HepG2 (cell line): ENCODE data around the gene RFFL. TPM values are rescaled to one million over a fixed set of nuclear protein-coding genes. Genes with fewer than 3 reads are reported as not detected.
A peak's percentile ranks its signal among the peaks of the same experiment; 100 is the strongest.

Experiments
- ATM ChIP-seq: fragments of 450-650 bp; IDR thresholded peaks from 2 replicates; pipeline ENCODE4 v1.7.1; 2017; ENCODE audit warnings: mild to moderate bottlenecking, borderline replicate concordance
- CEBPB ChIP-seq: IDR thresholded peaks from 2 replicates; pipeline ENCODE4 v1.6.1; 2011; ENCODE audit warnings: low read depth, low read length, improper control_type of control experiment, borderline replicate concordance
- DMTF1 ChIP-seq: sonication (generic); formaldehyde crosslinking; IDR thresholded peaks from 2 replicates; pipeline ENCODE4 v1.4.0; 2020; ENCODE audit warnings: mild to moderate bottlenecking, missing genetic modification reagents
- ELF3 ChIP-seq: IDR thresholded peaks from 2 replicates; pipeline ENCODE4 v1.6.1; 2016; ENCODE audit warnings: missing genetic modification reagents, missing compliant biosample characterization
- GLI4 ChIP-seq: sonication (generic); formaldehyde crosslinking; IDR thresholded peaks from 2 replicates; pipeline ENCODE4 v1.5.1; 2020; ENCODE audit warnings: missing genetic modification reagents, mild to moderate bottlenecking, moderate library complexity, borderline replicate concordance
- IRF2 ChIP-seq: IDR thresholded peaks from 2 replicates; pipeline ENCODE4 v1.6.1; 2018; ENCODE audit warnings: missing genetic modification reagents, missing compliant biosample characterization
- MZF1 ChIP-seq: sonication (generic); formaldehyde crosslinking; IDR thresholded peaks from 2 replicates; pipeline ENCODE4 v1.8.1; 2023; ENCODE audit warnings: mild to moderate bottlenecking, missing genetic modification reagents, borderline replicate concordance
- NBN ChIP-seq: fragments of 450-650 bp; conservative IDR thresholded peaks from 2 replicates; pipeline ENCODE4 v1.6.1; 2017
- NONO ChIP-seq, 2 experiments: fragments of 450-650 bp in 1 of 2; sonication (generic) in 1 of 2; formaldehyde crosslinking in 1 of 2; IDR thresholded peaks in 1 of 2; conservative IDR thresholded peaks in 1 of 2; 2 replicates each; pipeline versions ENCODE4 v1.6.1 to v1.8.0; 2017 to 2022; ENCODE audit warnings: mild to moderate bottlenecking in 1 of 2, missing genetic modification reagents in 1 of 2, moderate library complexity in 1 of 2
- PATZ1 ChIP-seq: sonication (generic); formaldehyde crosslinking; IDR thresholded peaks from 2 replicates; pipeline ENCODE4 v1.4.0; 2020; ENCODE audit warnings: missing genetic modification reagents
- PHF20 ChIP-seq: sonication (generic); formaldehyde crosslinking; IDR thresholded peaks from 2 replicates; pipeline ENCODE4 v1.5.0; 2020; ENCODE audit warnings: mild to moderate bottlenecking, missing genetic modification reagents
- RAD51 ChIP-seq: fragments of 450-650 bp; IDR thresholded peaks from 2 replicates; pipeline ENCODE4 v1.6.1; 2016; ENCODE audit warnings: borderline replicate concordance
- RXRB ChIP-seq: IDR thresholded peaks from 2 replicates; pipeline ENCODE4 v1.6.1; 2016; ENCODE audit warnings: borderline replicate concordance, missing genetic modification reagents, missing compliant biosample characterization
- SMC3 ChIP-seq: IDR thresholded peaks from 2 replicates; pipeline ENCODE4 v1.6.1; 2011; ENCODE audit warnings: low read length, improper control_type of control experiment
- SNRNP70 ChIP-seq: fragments of 200-400 bp; formaldehyde crosslinking; IDR thresholded peaks from 2 replicates; pipeline ENCODE4 v1.6.1; 2017; ENCODE audit warnings: mild to moderate bottlenecking, low read depth, low read length, moderate library complexity
- ZBTB7B ChIP-seq: sonication (generic); formaldehyde crosslinking; IDR thresholded peaks from 2 replicates; pipeline ENCODE4 v1.4.0; 2020; ENCODE audit warnings: missing genetic modification reagents
- ZBTB8A ChIP-seq: sonication (generic); formaldehyde crosslinking; IDR thresholded peaks from 2 replicates; pipeline ENCODE4 v1.4.0; 2020; ENCODE audit warnings: mild to moderate bottlenecking, low read depth, missing genetic modification reagents, borderline replicate concordance
- ZMYM2 ChIP-seq: sonication (generic); formaldehyde crosslinking; IDR thresholded peaks from 2 replicates; pipeline ENCODE4 v1.8.0; 2022; ENCODE audit warnings: mild to moderate bottlenecking, missing genetic modification reagents
- ZNF687 ChIP-seq: sonication (generic); formaldehyde crosslinking; IDR thresholded peaks from 2 replicates; pipeline ENCODE4 v1.5.1; 2020; ENCODE audit warnings: mild to moderate bottlenecking, missing genetic modification reagents, moderate library complexity
- ZNF850 ChIP-seq: sonication (generic); formaldehyde crosslinking; conservative IDR thresholded peaks from 2 replicates; pipeline ENCODE4 v1.9.0; 2021; ENCODE audit warnings: mild to moderate bottlenecking, missing genetic modification reagents
- ZUFSP ChIP-seq: sonication (generic); formaldehyde crosslinking; IDR thresholded peaks from 2 replicates; pipeline ENCODE4 v1.9.0; 2021; ENCODE audit warnings: missing genetic modification reagents, mild to moderate bottlenecking, borderline replicate concordance
- polyA plus RNA-seq, 8 experiments: library from polyadenylated mRNA; depleted of rRNA in 3 of 8; stranded (reverse) in 7 of 8; unstranded in 1 of 8; fragments of >200 nt; fragmentation: Illumina TruSeq in 4 of 8; extraction: Trizol in 4 of 8; gene quantifications; 2 replicates each; pipeline versions ENCODE4 v1.2.1 to v1.2.3, GENCODE V29; 2011 to 2016; ENCODE audit warnings: low read depth in 4 of 8, missing spikeins in 1 of 8, mixed read lengths in 1 of 8; ENCODE audit not compliant: insufficient read depth in 1 of 8
- total RNA-seq, 5 experiments: library from RNA; depleted of rRNA; stranded (reverse); fragments of >200 nt; fragmentation: Illumina TruSeq; extraction: Trizol; gene quantifications; 2 replicates each; pipeline ENCODE4 v1.2.3, GENCODE V29; 2016; ENCODE audit warnings: low read depth in 1 of 5

Gene RFFL
- total and polyA plus RNA-seq, 2 of the 13 experiments (the other 11 are each of a cell fraction or from before 2014, with no cell fraction given): 24.3 to 48.6 TPM

GRCh38 chr17:34998205-34998604 lies 65.3 kb downstream of the RFFL start (continued):
- TF ChIP-seq ZUFSP (CRISPR knock-in tag) (no peak), ELF3 (CRISPR knock-in tag) (0 out of 2 replicates have a peak, but pooled peaks have one; percentile 41), CEBPB (no peak), RAD51 (no peak), ZMYM2 (CRISPR knock-in tag) (no peak), GLI4 (no peak), NBN (no peak), ATM (no peak), ZBTB8A (no peak), MZF1 (CRISPR knock-in tag) (no peak), ZNF850 (CRISPR knock-in tag) (no peak), ZBTB7B (CRISPR knock-in tag) (no peak), PATZ1 (CRISPR knock-in tag) (0 out of 2 replicates have a peak, but pooled peaks have one; percentile 14), IRF2 (CRISPR knock-in tag) (0 out of 2 replicates have a peak, but pooled peaks have one; percentile 24), PHF20 (no peak), SNRNP70 (no peak), DMTF1 (no peak), ZNF687 (peak; percentile 63), RXRB (CRISPR knock-in tag) (0 out of 2 replicates have a peak, but pooled peaks have one; percentile 19), SMC3 (peak; percentile 70), NONO (IDR thresholded peaks at IDR 0.05) (no peak), NONO (CRISPR knock-in tag; conservative IDR thresholded peaks at IDR 0.05) (0 out of 2 replicates have a peak, but pooled peaks have one; percentile 41)
